Measurements from ENCODE around the gene GALNT17. TPM values are rescaled to one million over a fixed set of nuclear protein-coding genes. Genes with fewer than 3 reads are reported as not detected.
"Not testable (repeated sequence)": the region's sequence is repeated elsewhere in the genome, so short reads cannot be mapped to it uniquely, and the experiment has no call there.

GALNT17 gene
- total RNA-seq, 1 donor from 2014 or later = 78.1 TPM

DNA sequence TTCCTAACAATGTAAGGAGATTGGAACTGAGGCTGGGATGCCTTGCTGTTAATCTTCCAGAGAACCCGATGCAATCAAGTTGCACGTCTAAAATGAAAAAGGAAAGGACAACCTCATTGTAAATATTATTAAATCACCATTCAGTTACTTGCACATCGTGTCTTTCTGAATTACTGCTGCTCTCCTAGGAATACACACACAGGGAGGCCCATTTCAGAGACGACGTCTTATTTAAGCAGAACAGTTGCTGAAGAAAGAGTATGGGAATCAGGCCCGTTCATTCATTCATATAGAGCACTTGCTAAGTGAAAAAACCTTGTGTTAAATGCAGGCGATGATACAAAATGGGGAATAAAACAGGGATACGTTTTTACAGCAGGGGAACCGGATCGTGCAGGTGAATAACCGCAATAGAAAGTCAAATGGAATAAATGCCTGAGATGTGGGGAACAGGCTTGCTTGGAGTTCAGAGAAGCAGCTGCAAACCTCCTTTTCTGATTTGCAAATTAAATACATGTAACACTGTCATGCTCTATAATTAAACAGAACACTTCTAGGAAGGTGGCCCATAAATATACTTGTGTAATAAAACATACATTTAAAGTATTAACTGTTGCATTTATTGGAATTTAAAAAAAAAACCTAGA lies 409.9 kb downstream of the GALNT17 start:
- DNase-seq (ENCODE audit: missing footprints) = no peak
- intact Hi-C loops (cut with DNase I) = no loop called here
- ATAC-seq = no peak

DNA sequence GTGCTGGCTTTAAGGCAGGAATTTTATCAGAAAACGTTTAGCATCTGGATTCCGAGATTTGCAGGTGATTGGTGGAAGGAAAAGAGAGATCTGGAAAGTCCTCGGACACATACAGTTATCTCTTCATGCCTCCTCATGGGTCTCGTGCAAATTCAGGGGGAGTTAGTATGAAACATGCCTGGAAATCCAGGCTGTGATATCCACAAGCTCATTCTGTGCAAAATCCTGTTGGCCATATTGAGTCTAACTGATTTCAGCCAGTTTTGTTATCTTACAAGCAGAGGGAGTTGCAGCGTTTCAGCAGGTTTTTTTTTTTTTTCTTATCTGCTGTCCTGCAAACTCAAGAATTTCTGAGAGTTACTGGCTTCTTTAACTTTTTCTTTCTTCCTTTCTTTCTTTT lies 411.5 kb downstream of the GALNT17 start:
- intact Hi-C loops (cut with DNase I) = no loop called here
- ATAC-seq (no peak), DNase-seq (ENCODE audit: missing footprints) (no peak)

DNA sequence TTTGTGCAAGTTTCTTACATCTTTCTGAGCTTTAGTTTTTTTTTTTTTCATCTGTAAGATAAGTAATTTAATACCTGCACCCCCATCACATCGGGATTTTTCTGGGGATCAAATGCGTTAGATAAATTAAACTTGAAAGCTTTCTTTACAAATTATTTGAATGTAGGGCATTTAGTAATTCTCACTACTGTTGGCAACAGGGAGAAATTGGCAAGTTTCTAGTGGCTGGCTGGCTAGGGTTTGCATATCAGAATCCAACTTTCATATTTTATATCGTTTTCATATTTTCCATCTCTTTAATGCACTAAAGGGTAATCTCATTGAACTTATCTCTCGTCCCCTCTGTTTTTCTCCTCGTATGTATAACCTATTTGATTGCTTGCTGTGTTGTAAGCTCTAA lies 412.9 kb downstream of the GALNT17 start:
- DNase-seq (ENCODE audit: missing footprints) = no peak
- intact Hi-C loops (cut with DNase I) = no loop called here
- ATAC-seq = no peak

DNA sequence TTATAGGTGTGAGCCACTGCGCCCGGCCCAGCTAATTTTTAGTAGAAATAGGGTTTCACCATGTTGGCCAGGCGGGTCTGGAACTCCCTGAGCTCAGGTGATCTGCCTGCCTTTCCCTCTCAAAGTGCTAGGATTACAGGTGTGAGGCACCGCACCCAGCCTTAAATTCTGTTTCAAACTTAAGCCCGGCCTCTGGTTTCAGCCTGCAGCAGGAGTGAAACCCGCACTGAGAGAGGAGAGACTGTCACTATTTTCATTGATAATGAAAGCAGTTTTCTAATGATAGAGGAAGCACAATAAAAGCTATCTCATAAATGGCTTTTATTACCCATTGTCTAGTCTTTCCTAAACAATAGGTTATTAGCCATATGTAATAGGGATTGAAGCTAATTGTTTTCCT lies 415.5 kb downstream of the GALNT17 start:
- intact Hi-C loops (cut with DNase I) = no loop called here
- DNase-seq (ENCODE audit: missing footprints) = no peak
- no peak for ATAC-seq

DNA sequence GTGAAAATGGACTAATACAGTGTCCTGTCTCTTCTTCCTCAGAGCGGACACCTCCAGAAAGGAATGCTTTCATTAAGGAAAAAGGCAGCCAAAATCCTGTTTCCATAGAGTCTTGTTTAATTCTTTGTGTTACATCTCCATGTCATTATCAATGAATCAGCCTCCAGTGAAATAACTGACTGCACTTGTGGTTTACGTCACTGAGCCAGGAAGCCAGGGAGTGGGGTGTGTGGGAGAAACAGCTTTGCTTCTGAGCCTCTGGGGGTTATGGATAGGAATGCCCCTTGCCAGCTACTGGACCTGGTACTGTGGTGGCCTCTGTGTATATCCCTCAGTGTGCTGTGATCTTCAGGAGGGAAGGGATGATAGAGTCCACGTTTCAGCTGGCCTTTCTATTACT lies 416.8 kb downstream of the GALNT17 start:
- no peak for DNase-seq (ENCODE audit: missing footprints)
- intact Hi-C loops (cut with DNase I) = no loop called here
- no peak for ATAC-seq

DNA sequence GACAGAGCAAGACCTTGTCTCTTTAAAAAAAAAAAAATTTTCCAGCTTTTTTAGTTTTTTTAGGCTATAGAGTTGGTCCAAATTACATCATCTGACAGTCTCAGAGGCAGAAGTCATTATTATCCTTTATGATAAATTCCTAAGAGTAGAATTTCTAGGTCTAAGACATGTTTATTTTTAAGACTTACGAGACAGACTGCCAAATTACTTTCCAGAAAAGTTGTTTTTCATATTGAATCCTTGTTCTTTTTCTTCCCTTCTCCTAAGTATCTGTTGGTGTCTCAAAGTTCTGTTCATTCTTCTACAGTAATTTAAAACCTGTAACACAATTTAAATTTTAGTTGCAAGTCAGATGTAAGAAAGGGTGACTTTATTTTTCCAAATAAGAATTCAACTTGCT lies 421.4 kb downstream of the GALNT17 start:
- ATAC-seq = no peak
- no peak for DNase-seq (ENCODE audit: missing footprints)
- intact Hi-C loops (cut with DNase I) = no loop called here

DNA sequence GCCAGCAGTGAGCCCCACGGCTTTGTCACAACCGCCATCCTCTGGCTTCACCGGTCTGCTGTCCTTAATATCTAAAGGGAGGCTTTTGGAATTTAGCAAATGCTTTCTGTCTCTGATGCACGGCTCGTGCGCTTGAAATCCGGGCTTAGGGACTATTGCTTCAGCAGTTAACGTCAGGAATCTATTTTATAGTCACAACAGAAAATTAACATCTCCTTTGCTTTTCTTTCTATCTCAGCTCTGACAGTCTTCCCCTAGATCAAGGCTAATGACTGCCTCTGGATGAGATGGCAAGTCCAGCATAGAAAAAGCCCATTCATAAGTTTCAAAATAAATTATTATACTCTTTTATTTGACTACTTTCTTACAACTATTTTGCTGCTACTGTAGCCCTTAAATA lies 423.8 kb downstream of the GALNT17 start:
- no peak for ATAC-seq
- intact Hi-C loops (cut with DNase I) = no loop called here
- no peak for DNase-seq (ENCODE audit: missing footprints)

DNA sequence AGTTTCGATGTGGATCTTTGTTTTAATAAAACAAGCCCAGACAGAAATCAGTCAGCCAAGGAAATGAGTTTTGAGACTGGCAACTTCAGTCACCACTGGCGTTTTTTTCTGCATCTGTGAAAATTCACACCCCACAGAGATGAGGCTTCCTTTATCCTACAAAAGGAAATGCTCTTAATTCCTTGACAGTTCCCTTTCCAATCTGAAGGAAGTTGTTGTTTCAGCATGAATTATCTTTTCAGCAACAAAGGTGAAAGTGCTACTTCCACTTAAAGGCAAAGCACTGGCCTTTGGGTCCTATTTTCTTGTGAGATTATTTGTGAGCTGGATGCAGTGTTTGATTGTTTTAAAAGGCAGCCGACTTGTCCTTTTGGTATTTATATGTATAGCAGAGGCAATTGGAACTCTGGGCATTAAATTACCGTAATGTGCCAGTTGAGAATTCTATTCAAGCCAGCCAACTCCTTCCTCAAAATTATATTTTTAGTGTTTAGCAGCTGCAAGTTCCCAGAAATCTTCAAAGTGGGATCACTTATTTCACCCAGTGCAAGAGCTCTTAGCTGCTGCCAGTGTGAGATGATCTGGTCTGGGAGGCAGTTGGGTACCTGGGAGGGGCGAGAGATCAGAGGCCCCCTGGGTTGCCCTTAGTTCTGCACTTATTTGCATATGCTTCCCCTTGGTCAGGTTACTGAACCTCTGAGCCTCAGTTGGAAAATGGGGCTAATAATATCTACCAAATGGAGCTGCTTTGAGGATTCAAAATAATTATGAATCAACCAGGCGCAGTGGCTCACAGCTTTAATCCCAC lies 427.1 kb downstream of the GALNT17 start:
- DNase-seq (ENCODE audit: missing footprints) = no peak
- intact Hi-C loops (cut with DNase I) = no loop called here
- no peak for ATAC-seq

DNA sequence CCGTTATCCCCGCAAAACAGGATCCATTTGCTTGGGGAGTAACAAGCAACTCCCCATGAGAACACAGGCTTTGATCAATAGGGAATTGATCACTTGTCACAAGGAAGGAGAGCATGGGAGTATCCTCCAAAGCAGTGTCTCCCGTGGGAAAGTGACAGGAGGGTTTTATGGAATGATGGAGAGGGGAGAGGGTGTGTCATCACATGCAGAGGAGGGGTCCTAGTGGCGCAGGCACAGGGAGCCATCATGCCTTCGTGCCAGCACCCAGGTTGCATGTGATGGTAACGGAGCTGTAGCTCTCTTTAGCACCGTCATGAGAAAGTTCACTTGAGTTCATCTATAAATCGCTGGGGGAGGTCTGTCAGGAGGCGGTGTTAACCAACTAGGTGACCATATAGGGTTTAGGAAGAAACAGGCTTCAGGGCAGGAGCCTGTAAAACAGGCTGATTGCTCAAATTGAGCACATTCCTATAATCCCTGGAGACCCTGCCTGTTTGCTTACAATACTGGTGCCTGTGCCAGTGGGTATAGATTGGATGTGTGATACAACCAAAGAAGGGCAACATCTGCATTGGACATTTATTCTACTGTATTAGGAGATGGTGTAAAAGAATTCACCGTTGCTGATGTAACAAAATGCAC lies 428.5 kb downstream of the GALNT17 start:
- DNase-seq (ENCODE audit: missing footprints) = no peak
- ATAC-seq = no peak
- intact Hi-C loops (cut with DNase I) = no loop called here

DNA sequence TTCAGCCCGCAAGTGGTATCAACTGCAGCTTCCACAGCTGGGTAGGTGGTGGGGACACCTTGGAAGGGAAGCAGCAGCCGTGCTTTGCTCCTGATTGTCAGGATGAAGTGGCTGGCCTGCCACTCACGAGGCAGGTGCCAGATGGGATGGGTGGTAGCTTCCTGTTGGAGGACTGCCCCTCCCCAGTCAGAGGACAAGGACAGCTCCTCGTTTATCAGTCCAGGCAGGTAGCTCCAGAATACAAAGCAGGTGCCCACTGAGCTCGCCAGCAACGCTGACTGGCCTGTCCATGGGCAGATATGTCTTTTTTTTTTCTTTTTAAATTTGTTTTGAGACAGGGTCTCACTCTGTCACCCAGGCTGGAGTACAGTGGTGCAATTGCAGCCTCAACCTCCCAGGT lies 431.3 kb downstream of the GALNT17 start:
- no peak for ATAC-seq
- no peak for DNase-seq (ENCODE audit: missing footprints)
- intact Hi-C loops (cut with DNase I) = no loop called here

DNA sequence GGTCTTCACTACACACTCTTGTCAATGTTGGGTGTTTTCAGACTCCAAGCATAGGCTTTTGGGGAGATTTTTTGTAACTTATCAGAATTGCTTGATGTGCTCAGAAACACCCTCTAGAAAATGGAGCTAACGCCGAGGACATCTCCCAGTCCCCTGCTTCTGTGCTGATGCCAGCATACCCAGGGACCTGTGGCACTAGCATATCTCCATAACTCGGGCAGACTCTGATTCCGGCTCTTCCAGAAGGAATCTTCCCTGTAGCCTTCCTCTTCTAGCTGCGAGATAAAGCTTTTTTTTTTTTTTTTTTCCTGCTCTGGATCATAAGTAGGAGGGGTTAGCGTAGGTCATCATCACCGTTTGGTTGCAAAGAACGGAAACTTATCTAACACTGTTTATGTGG lies 434.4 kb downstream of the GALNT17 start:
- DNase-seq (ENCODE audit: missing footprints) (no peak), ATAC-seq (no peak)
- intact Hi-C loops (cut with DNase I) = no loop called here

DNA sequence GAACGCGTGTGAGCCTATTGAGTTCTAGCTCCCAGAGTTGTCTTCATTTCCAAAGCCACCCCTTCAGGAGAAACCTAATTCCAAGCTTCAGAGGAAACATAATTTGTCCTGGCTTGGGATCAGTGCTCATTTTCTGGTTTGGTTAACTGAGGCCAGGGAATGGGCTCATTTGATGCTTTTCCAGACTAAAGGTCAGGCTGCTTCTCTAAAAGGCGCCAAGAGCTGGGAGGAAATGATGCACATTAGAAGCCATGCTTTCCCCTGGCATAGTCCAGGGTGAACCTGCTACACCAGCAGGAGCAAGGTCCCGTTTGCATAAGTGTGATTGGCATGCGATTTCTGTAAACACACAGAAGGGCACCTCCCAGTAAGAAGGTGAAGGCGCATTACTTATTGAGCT lies 435.0 kb downstream of the GALNT17 start:
- DNase-seq (ENCODE audit: missing footprints) (no peak), ATAC-seq (no peak)
- intact Hi-C loops (cut with DNase I) = no loop called here

DNA sequence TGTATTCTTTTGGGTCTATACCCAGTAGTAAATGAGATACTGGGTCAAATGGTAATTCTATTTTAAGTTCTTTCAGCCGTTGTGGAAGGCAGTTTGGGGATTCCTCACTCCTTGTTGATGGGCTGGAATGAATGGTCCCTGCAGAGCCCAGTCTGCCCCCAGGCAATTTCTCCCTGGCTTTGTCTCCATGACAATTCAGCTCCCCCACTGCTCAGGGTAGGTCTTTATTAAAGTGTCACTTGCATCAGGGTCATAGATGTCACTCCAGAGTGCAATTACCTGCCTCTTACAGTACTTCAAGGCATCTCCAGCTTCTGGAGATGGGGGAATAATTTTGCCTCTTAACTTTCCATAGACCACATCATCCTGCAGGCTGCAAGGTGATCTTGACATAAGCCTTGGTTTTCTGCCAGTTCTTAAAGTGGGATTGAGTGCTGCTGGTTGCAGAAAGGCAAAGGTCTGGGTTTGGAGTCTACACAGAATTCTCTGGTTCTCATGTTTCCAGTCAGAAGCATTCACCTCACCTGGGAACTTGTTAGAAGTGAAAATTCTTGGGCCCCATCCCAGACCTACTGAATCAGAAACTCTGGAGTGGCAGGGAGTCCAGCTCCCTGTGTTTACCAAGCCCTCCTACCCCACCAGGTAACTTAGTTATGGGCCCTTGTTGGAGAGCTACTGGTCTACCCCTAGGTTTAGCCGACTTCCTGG lies 442.4 kb downstream of the GALNT17 start:
- ATAC-seq (no peak), DNase-seq (ENCODE audit: missing footprints) (no peak)
- intact Hi-C loops (cut with DNase I) = no loop called here

DNA sequence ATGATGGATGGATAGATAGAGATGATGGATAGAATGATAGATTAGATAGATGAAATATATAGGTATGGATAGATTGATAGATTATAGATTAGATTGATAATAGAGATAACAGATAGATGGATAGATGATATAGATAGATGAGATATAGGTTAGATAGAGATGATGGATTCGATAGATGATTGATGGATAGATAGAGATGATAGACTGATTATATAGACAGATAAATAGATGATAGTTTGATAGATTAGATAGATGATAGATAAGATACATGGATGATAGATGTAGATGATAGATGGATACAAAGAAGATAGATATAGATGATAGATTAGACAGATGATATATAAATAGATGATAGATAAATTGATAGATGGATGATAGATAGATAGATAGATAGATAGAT lies 448.1 kb downstream of the GALNT17 start:
- intact Hi-C loops (cut with DNase I) = no loop called here
- ATAC-seq = no peak
- DNase-seq (ENCODE audit: missing footprints) = no peak

DNA sequence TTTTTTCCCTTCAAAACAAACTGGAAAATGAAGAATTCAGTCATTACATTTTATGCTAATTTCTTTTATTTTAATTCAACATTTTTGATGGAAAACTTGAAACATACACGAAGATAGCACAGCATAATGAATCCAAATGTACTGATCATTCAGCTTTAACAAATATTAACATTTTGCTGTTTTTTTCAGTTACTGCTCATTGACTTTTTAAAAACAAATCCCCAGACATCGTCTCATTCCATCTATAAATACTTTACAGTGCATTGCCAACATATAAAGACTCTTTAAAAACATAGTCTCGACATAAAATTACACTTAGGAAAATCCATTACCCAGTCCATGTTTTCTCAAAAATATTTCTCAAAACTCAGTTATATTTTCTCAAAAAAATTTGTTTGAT lies 452.3 kb downstream of the GALNT17 start:
- intact Hi-C loops (cut with DNase I) = no loop called here
- DNase-seq (ENCODE audit: missing footprints) (no peak), ATAC-seq (no peak)

DNA sequence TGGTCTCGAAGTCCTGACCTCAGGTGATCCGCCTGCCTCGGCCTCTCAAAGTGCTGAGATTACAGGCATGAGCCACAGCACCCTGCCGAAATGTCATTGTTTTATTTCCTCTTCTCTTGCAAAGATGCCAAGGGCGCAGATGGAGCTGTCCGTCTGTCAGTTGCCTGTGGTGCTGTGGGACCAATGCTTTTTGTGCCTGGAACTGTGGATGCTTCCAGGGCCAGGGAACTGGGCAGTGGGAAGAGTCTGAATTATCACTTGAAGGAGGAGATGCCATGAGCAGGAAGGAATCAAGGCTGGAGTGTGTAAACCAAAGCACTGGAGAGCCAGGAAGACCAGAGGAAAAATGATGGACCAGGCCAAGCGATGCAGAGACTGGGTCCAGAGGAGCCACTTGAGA lies 459.9 kb downstream of the GALNT17 start:
- intact Hi-C loops (cut with DNase I) = no loop called here
- no peak for DNase-seq (ENCODE audit: missing footprints)
- ATAC-seq = no peak

DNA sequence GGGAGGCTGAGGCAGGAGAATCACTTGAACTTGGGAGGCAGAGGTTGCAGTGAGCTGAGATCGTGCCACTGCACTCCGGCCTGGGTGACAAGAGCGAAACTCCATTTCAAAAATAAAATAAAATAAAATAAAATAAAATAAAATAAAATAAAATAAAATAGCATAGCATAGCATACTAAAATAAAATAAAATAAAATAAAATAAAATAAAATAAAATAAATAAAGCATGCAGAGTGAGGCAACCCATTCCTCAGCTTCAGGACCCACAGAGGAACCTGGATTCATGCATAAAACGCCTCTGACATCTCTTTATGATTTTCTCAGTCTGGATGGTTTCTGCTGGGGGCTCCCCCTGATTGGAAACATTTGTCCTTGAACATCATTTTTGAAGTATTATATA lies 460.4 kb downstream of the GALNT17 start:
- DNase-seq (ENCODE audit: missing footprints); intact Hi-C loops (cut with DNase I); ATAC-seq: not testable (repeated sequence)

DNA sequence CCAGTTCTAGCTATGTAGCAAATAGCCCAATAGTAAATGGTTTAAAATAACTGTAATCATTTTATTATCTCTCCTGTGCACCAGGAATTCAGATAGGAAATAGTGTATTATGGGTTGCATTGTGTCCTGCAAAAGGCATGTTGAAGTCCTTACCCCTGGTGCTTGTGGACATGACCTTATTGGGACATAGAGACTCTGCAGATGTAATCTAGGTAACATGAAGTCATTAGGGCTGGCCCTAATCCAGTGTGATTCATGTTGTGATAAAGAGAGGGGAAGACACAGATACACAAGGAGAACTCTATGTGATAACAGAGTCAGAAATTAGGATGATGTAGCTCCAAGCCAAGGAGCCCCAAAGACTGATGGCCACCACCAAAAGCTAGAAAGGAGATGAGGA lies 462.8 kb downstream of the GALNT17 start:
- DNase-seq (ENCODE audit: missing footprints) (no peak), ATAC-seq (no peak)
- intact Hi-C loops (cut with DNase I) = no loop called here

DNA sequence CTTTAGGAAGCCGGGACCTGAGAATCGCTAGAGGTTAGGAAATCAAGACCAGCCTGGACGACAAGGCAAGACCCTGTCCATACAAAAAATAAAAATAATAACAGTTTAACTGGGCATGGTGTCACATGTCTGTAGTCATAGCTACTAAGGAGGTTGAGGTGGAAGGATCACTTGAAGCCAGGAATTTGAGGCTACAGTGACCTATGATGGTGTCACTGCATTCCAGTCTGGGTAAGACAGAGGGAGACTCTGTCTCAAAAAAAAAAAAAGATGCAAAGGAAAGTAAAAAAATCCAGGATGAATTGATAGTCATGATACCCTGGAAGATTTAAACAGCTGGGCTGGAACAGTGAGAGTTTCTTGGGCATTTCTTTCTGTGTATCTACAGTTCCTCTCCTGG lies 463.2 kb downstream of the GALNT17 start:
- intact Hi-C loops (cut with DNase I) = no loop called here
- DNase-seq (ENCODE audit: missing footprints) (no peak), ATAC-seq (no peak)

DNA sequence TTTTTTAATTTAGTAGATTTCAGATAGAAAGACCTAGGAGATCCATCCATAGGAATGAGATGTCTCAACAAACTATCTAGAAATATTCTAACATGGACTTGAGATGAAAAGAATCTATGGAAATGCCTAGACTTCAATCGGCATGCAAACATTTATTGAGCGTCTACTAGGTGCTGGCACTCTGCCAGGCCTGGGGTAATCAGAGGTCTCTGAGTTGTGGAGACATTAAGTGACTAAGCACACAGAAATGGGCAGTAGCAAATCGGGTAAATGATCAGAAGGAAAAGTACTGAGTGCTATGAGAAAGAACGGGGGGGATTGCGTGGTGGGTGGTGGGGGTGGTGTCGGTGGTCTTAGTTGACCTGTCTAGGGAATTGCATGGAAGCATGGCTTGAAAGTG lies 466.6 kb downstream of the GALNT17 start:
- DNase-seq (ENCODE audit: missing footprints) (no peak), ATAC-seq (no peak)
- intact Hi-C loops (cut with DNase I) = no loop called here

All from Right ventricle myocardium inferior (tissue), 1 donor.